IPS-18a (cell line): ENCODE data around the gene DTNB.

ENCODE experiments used
- H3K27ac ChIP-seq: one replicate; pipeline ENCODE4 v1.5.1; 2013; ENCODE audit warnings: low read length
- H3K27me3 ChIP-seq: one replicate; pipeline ENCODE4 v1.6.1; 2013; ENCODE audit warnings: mild to moderate bottlenecking, low read length; ENCODE audit not compliant: control insufficient read depth, insufficient read depth
- H3K36me3 ChIP-seq: one replicate; pipeline ENCODE4 v1.6.1; 2013; ENCODE audit warnings: low read depth, low read length; ENCODE audit not compliant: control insufficient read depth
- H3K4me1 ChIP-seq: one replicate; pipeline ENCODE4 v1.6.1; 2013; ENCODE audit warnings: low read depth, low read length; ENCODE audit not compliant: control insufficient read depth
- H3K4me3 ChIP-seq: one replicate; pipeline ENCODE4 v1.5.1; 2013; ENCODE audit warnings: low read length
- H3K9ac ChIP-seq: one replicate; pipeline ENCODE4 v1.6.1; 2013; ENCODE audit warnings: mild to moderate bottlenecking, low read length, moderate library complexity
- H3K9me3 ChIP-seq: one replicate; pipeline ENCODE4 v1.6.1; 2013; ENCODE audit warnings: low read depth, low read length; ENCODE audit not compliant: control insufficient read depth

The DTNB gene

DNA sequence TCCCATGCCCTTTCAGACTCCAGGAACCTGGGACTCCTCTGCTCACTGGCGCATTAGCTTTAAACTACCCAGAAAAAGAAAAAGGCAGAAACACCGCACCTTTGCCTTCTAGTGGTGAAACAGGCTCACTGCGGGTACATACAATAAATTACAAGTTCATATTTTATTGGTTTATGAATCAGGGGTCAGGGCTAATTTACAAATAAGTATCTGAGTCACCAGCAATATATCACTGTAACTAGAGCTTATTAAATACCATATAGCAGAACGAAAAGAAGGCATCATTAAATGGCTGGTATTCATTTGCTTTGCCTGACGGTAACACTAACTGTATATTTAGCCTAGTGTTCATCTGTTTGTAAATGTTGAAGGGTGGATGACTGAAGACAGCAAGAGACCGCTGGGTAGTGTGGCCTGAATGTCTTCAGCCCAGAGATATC, 26.9 kb upstream of the DTNB start:
- H3K27me3 ChIP-seq: peaks cover 21% of the 10 kb centered on the region
- no peaks in the 10 kb centered on the region for H3K36me3 ChIP-seq
- H3K9ac ChIP-seq: no peak overlapping the region
- H3K4me3 ChIP-seq: no peak overlapping the region
- no peaks in the 10 kb centered on the region for H3K9me3 ChIP-seq
- H3K27ac ChIP-seq: no peak overlapping the region
- H3K4me1 ChIP-seq: peaks cover 5% of the 10 kb centered on the region

DNA sequence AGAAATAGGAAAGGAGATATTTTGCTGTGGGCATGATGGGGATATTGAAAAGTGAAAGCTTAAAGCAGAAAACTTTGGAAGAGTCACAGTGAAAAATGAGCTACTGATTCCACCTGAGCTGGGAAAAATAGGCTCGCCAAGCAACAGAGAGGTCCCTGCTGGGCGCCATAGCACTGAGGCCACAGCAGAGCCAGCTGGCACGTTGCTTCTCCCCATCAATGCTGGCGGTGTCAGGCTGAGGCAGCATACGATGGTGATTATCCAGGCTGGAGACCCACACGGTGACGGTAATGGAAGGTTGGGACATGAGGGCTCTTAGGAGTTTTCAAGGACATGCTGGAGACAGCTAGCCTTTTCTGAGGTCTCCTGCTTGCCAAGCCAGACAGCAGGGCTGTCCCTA, 25.8 kb upstream of the DTNB start:
- Histone ChIP-seq H3K9ac (no peak overlapping the region), H3K4me3 (no peak overlapping the region), H3K27ac (no peak overlapping the region), H3K9me3 (no peaks in the 10 kb centered on the region), H3K4me1 (peaks cover 5% of the 10 kb centered on the region), H3K36me3 (no peaks in the 10 kb centered on the region), H3K27me3 (peaks cover 21% of the 10 kb centered on the region)

DNA sequence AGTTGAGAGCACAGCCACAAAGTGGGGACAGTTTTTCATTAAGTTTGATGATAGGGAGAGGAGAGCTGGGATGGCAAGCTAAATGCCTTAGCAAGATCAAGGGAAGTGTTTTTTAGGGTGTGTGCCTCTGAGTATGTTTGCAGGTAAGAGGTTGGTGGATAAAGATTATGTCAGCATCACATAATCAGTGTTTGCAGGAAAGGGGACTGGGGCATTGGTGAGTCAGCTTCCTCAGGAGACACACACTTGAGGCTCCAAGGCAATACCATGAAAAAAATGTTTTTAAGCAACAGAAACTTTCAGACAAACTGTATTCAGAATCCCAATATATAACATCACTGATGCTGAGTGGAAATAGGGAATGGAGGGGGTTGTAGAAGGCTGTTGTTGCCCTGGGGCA, 25.4 kb upstream of the DTNB start:
- no peak overlapping the region for H3K27ac ChIP-seq
- H3K4me3 ChIP-seq: no peak overlapping the region
- no peaks in the 10 kb centered on the region for H3K9me3 ChIP-seq
- H3K27me3 ChIP-seq: peaks cover 21% of the 10 kb centered on the region
- H3K4me1 ChIP-seq: peaks cover 5% of the 10 kb centered on the region
- no peak overlapping the region for H3K9ac ChIP-seq
- H3K36me3 ChIP-seq: no peaks in the 10 kb centered on the region

DNA sequence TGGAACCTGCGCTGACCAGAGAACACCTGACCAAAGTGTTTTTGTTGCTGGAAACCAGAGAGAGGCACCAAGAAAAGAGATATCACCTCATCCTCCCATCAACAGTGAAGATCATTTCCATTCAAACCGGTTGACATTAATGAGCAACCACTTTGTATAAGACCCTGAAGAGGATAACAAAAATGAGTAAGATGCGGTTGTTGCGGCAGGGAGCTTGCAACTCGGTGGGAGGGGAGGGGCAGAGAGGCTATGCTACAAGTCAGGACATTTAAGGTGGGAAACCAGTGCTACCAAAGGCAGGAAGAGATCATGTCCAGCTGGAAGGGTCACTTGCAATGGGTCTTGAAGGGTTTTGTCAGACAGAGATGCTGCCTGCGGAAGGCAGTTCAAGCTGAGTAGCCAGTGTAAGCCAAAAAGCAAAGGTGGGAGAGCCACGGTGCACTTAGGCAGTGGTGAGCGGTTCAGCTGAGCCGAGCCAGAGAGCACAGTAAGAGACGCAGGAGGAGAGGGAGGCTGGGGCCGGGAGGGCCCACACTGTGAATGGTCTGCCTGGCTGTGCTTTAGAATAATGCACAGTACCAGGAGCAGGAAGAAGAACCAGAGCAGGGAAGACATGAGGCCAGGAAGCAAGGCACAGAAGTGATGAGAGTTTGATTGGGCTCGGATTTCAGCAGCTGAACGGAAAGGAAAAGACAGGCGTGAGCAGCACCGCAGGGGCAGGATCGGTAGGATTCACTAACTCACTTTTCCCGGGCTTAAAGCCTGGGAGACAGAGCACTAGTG, 24.4 kb upstream of the DTNB start:
- H3K4me1 ChIP-seq: peaks cover 5% of the 10 kb centered on the region
- H3K36me3 ChIP-seq: no peaks in the 10 kb centered on the region
- H3K27me3 ChIP-seq: peaks cover 21% of the 10 kb centered on the region
- H3K9ac ChIP-seq: no peak overlapping the region
- H3K9me3 ChIP-seq: no peaks in the 10 kb centered on the region
- H3K27ac ChIP-seq: no peak overlapping the region
- H3K4me3 ChIP-seq: no peak overlapping the region

DNA sequence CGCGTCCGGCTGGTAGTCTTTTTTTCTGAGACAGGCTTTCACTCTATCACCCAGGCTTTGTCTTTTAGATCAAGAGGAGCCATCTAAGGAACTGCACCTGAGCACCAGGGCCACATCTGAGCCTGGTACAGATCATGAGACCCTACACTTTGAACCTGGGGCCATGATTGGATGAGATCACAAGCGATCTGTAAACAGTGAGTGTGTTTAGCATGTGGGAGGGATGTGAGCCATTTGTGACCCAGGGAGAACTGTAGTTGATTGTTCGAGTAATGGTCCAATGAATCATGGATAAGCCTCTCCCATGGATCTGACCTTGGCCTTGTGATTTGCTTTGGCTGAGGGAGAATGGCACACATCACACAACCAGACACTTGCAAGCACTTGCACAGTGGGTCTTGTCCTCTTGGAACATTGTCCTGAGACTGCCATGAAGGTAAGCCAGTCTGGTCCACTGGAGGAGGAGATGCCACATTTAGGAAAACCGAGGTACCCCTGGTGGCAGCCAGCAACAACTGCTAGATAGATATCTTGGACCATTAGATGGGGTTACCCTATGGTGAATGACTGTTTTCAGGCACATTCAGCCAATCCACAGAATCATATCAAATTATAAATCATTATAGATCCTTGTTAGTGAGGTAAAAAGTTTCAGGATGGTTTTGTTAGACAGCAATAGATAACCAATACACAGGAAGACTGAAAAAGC, 19.5 kb upstream of the DTNB start:
- H3K27me3 ChIP-seq: peaks cover 6% of the 10 kb centered on the region
- H3K4me3 ChIP-seq: no peak overlapping the region
- no peaks in the 10 kb centered on the region for H3K9me3 ChIP-seq
- H3K27ac ChIP-seq: no peak overlapping the region
- no peaks in the 10 kb centered on the region for H3K4me1 ChIP-seq
- no peak overlapping the region for H3K9ac ChIP-seq
- no peaks in the 10 kb centered on the region for H3K36me3 ChIP-seq

DNA sequence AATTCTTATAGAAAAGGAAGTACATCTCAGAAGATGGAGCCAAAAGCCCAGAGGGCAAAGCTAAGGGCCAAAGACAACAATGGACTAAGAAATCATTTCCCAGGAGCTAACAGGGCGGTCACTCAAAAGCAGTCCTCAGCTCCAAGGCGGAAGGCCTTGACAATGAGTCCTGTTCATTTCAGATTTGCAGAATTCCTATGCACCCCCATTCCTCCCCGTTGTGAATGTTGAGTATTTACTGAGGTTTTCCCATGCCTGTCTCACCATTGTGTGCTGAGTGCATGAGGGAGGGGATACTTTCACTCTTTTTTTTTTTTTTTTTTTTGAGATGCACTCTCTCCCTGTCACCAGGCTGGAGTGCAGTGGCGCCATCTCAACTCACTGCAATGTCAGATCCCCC, 18.8 kb upstream of the DTNB start:
- no peaks in the 10 kb centered on the region for H3K4me1 ChIP-seq

DNA sequence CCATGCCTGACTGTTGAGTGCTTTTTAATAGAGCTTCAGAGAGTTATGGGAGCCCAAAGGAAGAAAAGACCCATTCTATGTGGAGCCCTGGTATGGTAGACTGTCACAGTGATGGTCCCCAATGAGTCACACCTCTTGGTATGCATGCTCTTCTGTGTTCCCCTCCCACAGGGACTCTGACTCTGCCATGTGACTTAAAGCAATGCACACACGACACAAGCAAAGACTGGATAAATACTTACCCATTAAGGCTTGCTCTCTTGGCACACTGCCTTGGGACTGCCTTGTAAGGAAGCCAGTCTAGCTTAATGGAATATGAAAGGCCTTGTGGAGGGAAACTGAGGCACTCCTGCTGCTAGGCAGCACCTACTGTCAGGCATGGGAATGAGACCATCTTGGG, 16.7 kb upstream of the DTNB start:
- Histone ChIP-seq H3K9ac (no peak overlapping the region), H3K4me1 (no peaks in the 10 kb centered on the region), H3K9me3 (no peaks in the 10 kb centered on the region), H3K27ac (no peak overlapping the region), H3K36me3 (no peaks in the 10 kb centered on the region), H3K27me3 (no peaks in the 10 kb centered on the region), H3K4me3 (no peak overlapping the region)

More for the DNA sequence above, 18.8 kb upstream of the DTNB start:
- Histone ChIP-seq H3K4me3 (no peak overlapping the region), H3K9ac (no peak overlapping the region), H3K36me3 (no peaks in the 10 kb centered on the region), H3K27ac (no peak overlapping the region), H3K9me3 (no peaks in the 10 kb centered on the region), H3K27me3 (no peaks in the 10 kb centered on the region)

DNA sequence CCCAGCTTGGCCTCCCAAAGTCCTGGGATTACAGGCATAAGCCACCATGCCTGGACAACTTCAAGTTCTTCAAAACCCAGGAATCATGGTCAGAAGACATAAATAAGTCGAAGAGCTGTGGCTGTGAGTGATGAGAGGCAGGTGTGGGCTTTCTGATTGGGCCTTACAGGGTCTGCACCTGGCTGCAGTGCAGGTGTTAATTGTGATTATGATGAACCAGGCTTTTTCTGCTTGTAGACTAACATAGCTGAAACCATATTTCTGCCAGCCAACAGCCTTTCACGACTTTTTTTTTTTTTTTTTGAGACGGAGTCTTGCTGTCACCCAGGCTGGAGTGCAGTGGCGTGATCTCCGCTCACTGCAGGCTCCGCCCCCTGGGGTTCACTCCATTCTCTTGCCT, 14.9 kb upstream of the DTNB start:
- Histone ChIP-seq H3K36me3 (no peaks in the 10 kb centered on the region), H3K27ac (no peak overlapping the region), H3K9me3 (no peaks in the 10 kb centered on the region), H3K4me3 (no peak overlapping the region), H3K4me1 (no peaks in the 10 kb centered on the region), H3K9ac (no peak overlapping the region), H3K27me3 (no peaks in the 10 kb centered on the region)

DNA sequence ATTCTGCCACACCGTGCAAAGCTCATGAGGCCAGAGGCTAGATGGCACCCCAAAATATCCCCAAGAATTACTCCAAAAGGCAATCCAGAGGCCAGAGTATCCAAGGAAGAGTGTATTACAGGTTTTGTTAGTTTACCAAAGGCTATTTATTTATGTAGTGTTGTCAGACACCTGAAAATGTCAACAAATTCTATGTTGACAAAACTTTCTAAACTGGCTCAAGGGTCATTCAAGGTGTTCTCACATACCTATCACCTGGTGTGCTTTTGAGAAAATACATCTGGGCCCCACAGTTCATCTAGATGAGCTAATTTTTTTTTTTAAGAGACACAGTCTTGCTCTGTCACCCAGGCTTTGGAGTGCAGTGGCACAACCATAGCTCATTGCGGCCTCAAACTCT, 12.4 kb upstream of the DTNB start:
- Histone ChIP-seq H3K4me1 (no peaks in the 10 kb centered on the region), H3K4me3 (no peak overlapping the region), H3K9me3 (no peaks in the 10 kb centered on the region), H3K36me3 (no peaks in the 10 kb centered on the region), H3K27me3 (no peaks in the 10 kb centered on the region), H3K9ac (no peak overlapping the region), H3K27ac (no peak overlapping the region)

DNA sequence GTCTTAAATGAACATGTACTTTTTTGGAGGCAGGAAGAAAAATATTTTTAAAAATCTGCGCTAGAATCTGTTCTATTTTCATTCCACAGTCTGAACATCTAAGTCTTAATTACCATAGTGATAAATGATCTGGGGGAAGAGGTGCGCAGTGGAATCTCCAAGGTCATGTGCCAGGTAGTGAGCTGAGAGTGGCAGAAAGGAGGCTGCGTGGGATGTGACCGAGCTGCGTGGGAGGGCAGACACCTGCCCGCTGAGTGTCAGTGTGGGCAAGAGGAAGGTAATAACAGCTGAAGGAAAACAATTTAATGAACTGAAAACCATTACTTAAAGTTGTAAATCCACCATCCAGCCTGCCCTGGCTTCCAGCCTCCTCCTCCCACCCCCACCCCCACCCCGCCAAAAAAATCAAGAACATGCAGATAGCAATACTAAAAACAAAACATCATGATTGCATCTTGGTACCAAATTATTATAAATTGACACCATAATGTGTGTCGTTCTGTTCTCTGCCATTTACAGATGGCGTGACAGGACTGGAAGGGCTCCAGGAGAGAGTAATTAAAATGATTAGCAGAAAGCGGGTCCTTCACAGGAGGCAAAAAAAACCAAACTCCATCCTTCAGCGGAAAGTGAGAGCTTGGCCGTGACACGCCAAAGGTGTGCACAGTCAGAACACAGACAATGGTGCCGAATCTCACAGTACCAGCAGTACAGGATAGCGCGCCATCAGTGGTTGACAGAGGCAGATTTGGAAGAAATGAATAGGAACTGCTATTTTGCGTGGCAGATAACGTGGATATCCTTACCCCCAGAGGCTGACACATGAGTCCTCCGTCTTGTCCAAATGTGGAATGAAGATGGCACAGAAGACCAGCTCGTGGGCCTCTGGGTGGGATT, 11.4 kb upstream of the DTNB start:
- H3K4me1 ChIP-seq: no peaks in the 10 kb centered on the region
- no peak overlapping the region for H3K4me3 ChIP-seq
- no peaks in the 10 kb centered on the region for H3K27me3 ChIP-seq
- no peak overlapping the region for H3K27ac ChIP-seq
- no peaks in the 10 kb centered on the region for H3K36me3 ChIP-seq
- H3K9me3 ChIP-seq: no peaks in the 10 kb centered on the region
- H3K9ac ChIP-seq: no peak overlapping the region

DNA sequence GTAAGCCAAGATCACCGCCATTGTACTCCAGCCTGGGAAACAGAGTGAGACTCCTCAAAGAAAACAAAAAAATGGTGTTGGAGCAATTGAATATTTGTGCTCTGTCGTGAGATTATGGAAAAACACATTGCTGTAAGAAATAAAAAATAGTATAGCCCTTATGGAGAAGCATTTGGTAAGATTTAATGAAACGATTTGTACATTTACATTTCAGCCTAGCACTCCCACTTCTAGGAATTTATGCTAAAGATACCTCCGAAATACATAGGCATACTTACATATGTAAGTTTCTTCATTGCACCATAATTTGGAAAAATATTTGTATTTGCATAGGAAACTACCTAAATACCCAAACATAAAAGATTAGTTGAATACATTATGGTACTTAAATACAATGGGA, 8.7 kb upstream of the DTNB start:
- Histone ChIP-seq H3K36me3 (no peaks in the 10 kb centered on the region), H3K4me1 (no peaks in the 10 kb centered on the region), H3K9ac (no peak overlapping the region), H3K9me3 (no peaks in the 10 kb centered on the region), H3K27ac (no peak overlapping the region), H3K4me3 (no peak overlapping the region), H3K27me3 (no peaks in the 10 kb centered on the region)
